HG03025 (cell line): Measurements from ENCODE around the gene ATP6V1B1.

Experiments used
- ATAC-seq: cut with Tn5 transposase; IDR thresholded peaks from one replicate; pipeline ENCODE4 v1.9.1; 2021; ENCODE audit warnings: mild to moderate bottlenecking, moderate library complexity; ENCODE audit not compliant: unreplicated experiment, low FRiP score

Gene ATP6V1B1

GRCh38 chr2:70943205-70943871 lies 7.6 kb downstream of the ATP6V1B1 start:
- no peak for ATAC-seq

GRCh38 chr2:70944111-70944690 lies 8.5 kb downstream of the ATP6V1B1 start:
- no peak for ATAC-seq

GRCh38 chr2:70946832-70947442 lies 11.2 kb downstream of the ATP6V1B1 start:
- ATAC-seq: no peak

- ATAC-seq: no peak
These were observed 12.0 kb downstream of the ATP6V1B1 start for GRCh38 chr2:70947556-70948184.

GRCh38 chr2:70948337-70949003 lies 12.8 kb downstream of the ATP6V1B1 start:
- ATAC-seq: no peak

- ATAC-seq: no peak
These were observed 13.4 kb downstream of the ATP6V1B1 start for GRCh38 chr2:70949086-70949485.

GRCh38 chr2:70954886-70955285 lies 19.2 kb downstream of the ATP6V1B1 start:
- no peak for ATAC-seq

GRCh38 chr2:70956141-70956540 lies 20.4 kb downstream of the ATP6V1B1 start:
- ATAC-seq: no peak

- ATAC-seq: no peak
These were observed 22.1 kb downstream of the ATP6V1B1 start for GRCh38 chr2:70957798-70958197.

GRCh38 chr2:70958759-70959158 lies 23.1 kb downstream of the ATP6V1B1 start:
- ATAC-seq: no peak

GRCh38 chr2:70959271-70959761 lies 23.6 kb downstream of the ATP6V1B1 start:
- ATAC-seq: no peak

GRCh38 chr2:70959851-70960832 lies 24.4 kb downstream of the ATP6V1B1 start:
- ATAC-seq: no peak

GRCh38 chr2:70960833-70961647 lies 25.3 kb downstream of the ATP6V1B1 start:
- ATAC-seq: no peak

- no peak for ATAC-seq
These were observed 25.9 kb downstream of the ATP6V1B1 start for GRCh38 chr2:70961648-70961994.

- ATAC-seq: no peak
These were observed 26.6 kb downstream of the ATP6V1B1 start for GRCh38 chr2:70962211-70962884.

- ATAC-seq: no peak
These were observed 27.5 kb downstream of the ATP6V1B1 start for GRCh38 chr2:70962885-70963878.

GRCh38 chr2:70964133-70964532 lies 28.4 kb downstream of the ATP6V1B1 start:
- ATAC-seq: no peak
